Measurements from ENCODE around the gene DNAJC15.

DNA sequence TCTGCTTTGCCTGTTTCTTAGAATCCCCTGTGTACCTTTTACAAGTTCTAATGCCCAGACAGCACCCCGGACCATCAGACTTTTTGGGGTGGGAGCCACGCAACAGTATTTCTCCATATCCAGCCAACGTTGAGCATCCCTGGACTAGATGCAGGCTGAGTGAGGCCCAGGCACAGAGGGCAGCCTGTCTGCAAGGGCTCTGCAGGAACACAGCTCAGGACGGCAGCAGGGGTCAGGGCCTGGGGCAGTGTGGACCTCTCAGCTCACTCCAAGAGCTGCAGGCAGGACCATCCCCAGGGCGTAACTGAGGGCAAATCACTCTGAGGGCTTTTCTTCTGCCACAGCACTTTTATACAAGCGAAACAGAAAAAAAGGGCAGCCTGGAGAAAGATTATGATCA is 95.8 kb downstream of the DNAJC15 start:
- TF ChIP-seq, protein P1, sequence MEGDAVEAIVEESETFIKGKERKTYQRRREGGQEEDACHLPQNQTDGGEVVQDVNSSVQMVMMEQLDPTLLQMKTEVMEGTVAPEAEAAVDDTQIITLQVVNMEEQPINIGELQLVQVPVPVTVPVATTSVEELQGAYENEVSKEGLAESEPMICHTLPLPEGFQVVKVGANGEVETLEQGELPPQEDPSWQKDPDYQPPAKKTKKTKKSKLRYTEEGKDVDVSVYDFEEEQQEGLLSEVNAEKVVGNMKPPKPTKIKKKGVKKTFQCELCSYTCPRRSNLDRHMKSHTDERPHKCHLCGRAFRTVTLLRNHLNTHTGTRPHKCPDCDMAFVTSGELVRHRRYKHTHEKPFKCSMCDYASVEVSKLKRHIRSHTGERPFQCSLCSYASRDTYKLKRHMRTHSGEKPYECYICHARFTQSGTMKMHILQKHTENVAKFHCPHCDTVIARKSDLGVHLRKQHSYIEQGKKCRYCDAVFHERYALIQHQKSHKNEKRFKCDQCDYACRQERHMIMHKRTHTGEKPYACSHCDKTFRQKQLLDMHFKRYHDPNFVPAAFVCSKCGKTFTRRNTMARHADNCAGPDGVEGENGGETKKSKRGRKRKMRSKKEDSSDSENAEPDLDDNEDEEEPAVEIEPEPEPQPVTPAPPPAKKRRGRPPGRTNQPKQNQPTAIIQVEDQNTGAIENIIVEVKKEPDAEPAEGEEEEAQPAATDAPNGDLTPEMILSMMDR (conservative IDR thresholded peaks at IDR 0.05; ENCODE audit: low read depth, low read length) = no peak
- TF ChIP-seq EZH2 (IDR thresholded peaks at IDR 0.05; ENCODE audit: low read length, unreplicated experiment) (no peak), EZH2phosphoT487 (IDR thresholded peaks at IDR 0.05; ENCODE audit: borderline replicate concordance, low read length) (no peak)
